ENCODE results near the gene CCT5.
"Not testable (repeated sequence)": the region's sequence is repeated elsewhere in the genome, so short reads cannot be mapped to it uniquely, and the experiment has no call there.

GRCh38 chr5:10310835-10311570, 60.9 kb downstream of the CCT5 start:
- not testable (repeated sequence) for TF ChIP-seq CTCF, POLR2A (IDR thresholded peaks at IDR 0.05)
